MG63 (cell line): ENCODE measurements around the gene SORBS1. TPM values are rescaled to one million over a fixed set of nuclear protein-coding genes. Genes with fewer than 3 reads are reported as not detected.
"Not testable (repeated sequence)": the region's sequence is repeated elsewhere in the genome, so short reads cannot be mapped to it uniquely, and the experiment has no call there.

Experiments used
- DNase-seq: peaks from one replicate; pipeline ENCODE4 v3.0.0-alpha.2; 2020
- H3K27me3 ChIP-seq: fragments of 250-450 bp; sonication (Bioruptor Pico); 2 replicates; pipeline ENCODE4 v1.5.1; 2020; ENCODE audit warnings: mild to moderate bottlenecking, moderate library complexity
- H3K36me3 ChIP-seq: fragments of 250-450 bp; sonication (Bioruptor Pico); 2 replicates; pipeline ENCODE4 v1.5.1; 2020; ENCODE audit warnings: mild to moderate bottlenecking, moderate library complexity
- H3K4me3 ChIP-seq: fragments of 250-450 bp; sonication (Bioruptor Pico); 2 replicates; pipeline ENCODE4 v1.5.1; 2020; ENCODE audit warnings: mild to moderate bottlenecking, moderate library complexity
- H3K9me3 ChIP-seq: fragments of 250-450 bp; sonication (Bioruptor Pico); 2 replicates; pipeline ENCODE4 v1.5.1; 2020; ENCODE audit warnings: mild to moderate bottlenecking, moderate library complexity
- total RNA-seq: library from RNA; depleted of rRNA; stranded (reverse); fragments of >200 nt; shearing (Covaris generic); gene quantifications from 2 replicates; pipeline ENCODE4 v1.2.3, GENCODE V29; 2014; ENCODE audit warnings: low replicate concordance

The SORBS1 gene
- total RNA-seq, 1 experiment from 2014 or later = 0.03 TPM

DNA sequence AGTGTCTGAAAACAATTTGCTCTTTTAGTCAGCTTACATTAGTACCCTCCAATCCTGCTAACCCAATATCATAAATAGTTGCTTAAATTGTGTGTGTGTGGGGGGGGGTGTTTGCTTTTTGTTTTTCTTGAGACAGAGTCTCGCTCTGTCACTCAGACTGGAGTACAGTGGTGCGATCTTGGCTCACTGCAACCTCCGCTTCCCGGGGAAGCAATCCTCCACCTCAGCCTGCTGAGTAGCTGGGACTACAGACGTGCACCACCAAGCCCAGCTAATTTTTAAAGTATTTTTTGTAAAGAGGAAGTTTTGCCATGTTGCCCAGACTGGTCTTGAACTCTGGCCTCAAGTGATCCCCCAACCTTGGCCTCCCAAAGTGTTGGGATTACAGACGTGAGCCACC, 196.8 kb downstream of the SORBS1 start:
- Histone ChIP-seq H3K4me3 (no peak overlapping the region), H3K36me3 (no peaks in the 10 kb centered on the region), H3K27me3 (peaks cover 2% of the 10 kb centered on the region; the same call in 1 of the 2 replicates), H3K9me3 (no peaks in the 10 kb centered on the region)
- DNase-seq = no peak

DNA sequence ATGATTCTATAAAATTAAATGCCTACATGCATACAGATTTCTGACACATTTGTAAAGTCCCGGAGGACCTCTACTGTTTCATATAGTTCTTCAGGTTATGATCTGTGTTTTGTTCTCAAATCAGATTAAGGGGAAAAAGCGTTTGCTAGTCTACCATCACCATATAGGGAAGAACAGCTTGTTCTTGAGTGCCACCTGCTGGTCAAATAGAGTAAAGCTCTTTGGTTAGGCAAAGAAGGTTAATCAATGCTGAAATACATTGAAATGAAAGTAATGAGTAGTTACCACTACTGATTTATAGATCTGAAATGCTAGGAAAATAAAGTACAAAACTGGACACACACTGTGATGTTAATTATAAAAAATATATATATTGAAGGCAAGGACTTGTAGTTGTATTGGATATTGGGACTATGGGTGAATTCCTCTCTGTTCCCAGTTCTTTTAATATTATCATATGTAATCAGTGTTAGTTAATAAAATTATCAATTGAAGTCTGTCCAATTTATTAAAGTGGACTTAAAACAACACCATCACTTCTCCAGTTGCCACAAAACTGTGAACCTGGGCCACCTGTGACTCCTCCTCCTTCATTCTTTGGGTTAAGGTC, 197.8 kb downstream of the SORBS1 start:
- no peak for DNase-seq
- peaks cover 2% of the 10 kb centered on the region; the same call in 1 of the 2 replicates for H3K27me3 ChIP-seq
- H3K36me3 ChIP-seq = no peaks in the 10 kb centered on the region
- H3K4me3 ChIP-seq = no peak overlapping the region
- no peaks in the 10 kb centered on the region for H3K9me3 ChIP-seq

DNA sequence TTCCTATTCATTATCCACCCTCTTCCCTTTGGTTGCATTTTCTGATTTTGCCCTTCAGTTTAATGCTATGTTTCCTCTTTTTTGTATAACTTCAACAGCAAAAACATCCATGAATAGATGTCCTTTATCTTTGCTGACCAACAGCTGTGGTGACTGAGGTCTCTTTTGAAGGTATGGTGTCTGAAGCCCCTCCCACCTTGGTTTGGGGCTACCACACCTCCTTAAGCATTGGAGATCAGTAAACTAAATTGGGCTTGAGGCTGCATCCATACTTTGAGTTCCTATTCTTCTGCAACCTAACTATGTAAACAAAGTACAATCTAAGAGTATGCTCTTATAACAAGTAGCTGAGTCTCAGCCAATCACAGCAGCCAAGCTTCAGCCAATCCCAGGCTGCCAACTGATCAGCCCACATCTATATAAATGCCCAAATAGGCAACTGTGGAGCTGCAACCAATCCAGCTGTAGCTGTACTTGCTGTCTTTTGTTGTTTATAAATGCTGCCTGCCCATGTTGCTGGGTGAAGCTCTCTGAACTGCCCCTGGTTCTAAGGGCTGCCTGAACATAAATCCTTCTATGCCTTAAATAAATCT, 201.0 kb downstream of the SORBS1 start:
- Histone ChIP-seq H3K9me3 (no peaks in the 10 kb centered on the region), H3K36me3 (no peaks in the 10 kb centered on the region), H3K4me3 (no peak overlapping the region), H3K27me3 (0 out of 2 replicates have a peak, but pooled peaks cover 2% of the 10 kb centered on the region)
- DNase-seq = peak; percentile 50

DNA sequence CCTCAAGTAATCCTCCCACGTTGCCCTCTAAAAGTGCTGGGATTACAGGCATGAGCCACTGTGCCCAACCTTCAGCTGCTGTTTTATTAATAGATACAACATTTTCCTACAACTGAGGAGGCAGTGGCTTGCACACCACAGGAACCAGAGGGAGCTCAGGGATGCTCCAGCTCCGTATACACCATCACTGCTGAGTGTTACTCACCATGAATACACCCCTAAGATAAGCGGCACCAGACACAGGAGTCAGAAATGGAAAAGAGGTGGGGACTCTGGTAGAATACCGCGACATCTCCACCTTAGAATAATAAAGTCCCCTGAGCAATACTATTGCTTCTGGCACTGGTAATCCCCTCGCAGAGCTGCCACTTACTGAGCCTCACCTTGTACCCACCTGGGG, 201.7 kb downstream of the SORBS1 start:
- H3K4me3 ChIP-seq = no peak overlapping the region
- 0 out of 2 replicates have a peak, but pooled peaks cover 2% of the 10 kb centered on the region for H3K27me3 ChIP-seq
- DNase-seq = no peak
- no peaks in the 10 kb centered on the region for H3K9me3 ChIP-seq
- H3K36me3 ChIP-seq = no peaks in the 10 kb centered on the region

DNA sequence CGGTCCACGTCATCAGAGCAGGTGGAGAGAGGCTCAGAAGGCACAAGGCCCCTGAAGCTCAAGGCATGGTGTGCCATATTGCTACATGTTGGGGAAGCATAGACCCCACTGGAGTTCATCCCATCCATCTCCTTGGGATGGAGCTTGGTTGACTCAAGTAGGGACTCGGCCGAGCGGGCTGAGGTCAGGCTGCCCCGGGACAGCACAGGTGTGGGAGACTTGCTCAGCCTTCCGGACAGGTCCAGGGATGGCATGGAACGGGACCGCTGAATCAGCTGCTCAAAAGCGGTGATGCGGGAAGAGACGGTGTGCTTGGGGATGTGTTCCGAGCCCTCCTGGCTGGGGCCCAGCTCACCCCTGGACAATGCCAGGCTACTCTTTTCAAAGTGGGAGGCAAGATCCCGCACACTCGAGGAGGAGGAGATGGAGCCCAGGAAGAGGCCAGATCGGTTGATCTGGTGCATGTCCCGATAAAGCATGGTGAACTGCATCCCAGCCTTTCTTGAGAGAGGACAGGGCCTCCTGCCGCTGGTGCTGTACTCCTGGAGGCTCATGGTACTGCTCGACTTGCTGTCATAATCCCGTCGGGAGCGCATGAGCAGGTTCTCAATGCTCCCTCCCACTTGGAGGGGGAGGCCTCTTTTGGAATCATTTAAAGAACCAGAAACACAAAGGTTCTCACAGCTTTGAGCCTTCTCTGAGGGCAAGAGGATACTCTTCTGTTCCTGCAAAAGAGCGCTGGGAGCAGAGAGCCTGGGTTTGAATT, 204.8 kb downstream of the SORBS1 start:
- DNase-seq = no peak
- Histone ChIP-seq H3K9me3 (no peaks in the 10 kb centered on the region), H3K27me3 (no peaks in the 10 kb centered on the region), H3K4me3 (no peak overlapping the region), H3K36me3 (no peaks in the 10 kb centered on the region)

DNA sequence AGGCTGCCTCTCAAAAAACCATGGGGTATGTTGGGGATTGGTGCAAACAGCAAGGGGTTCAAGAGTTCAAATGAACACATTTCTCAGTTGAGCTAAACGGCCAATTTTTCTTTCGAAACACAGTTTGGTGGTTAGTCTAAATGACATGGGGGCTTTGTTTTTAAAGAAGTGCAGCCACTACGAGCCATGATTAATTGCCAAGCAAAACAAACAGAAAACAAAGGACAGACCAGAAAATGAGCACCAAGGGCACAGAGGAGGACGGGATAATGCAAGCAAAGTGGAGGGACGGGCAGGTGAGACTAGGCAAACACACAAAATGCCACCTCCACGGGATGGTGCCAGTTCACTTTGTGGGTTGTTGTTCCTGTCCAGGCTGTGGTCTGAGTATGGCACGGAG, 205.9 kb downstream of the SORBS1 start:
- Histone ChIP-seq H3K27me3 (no peaks in the 10 kb centered on the region), H3K36me3 (no peaks in the 10 kb centered on the region), H3K9me3 (no peaks in the 10 kb centered on the region), H3K4me3 (no peak overlapping the region)
- no peak for DNase-seq

DNA sequence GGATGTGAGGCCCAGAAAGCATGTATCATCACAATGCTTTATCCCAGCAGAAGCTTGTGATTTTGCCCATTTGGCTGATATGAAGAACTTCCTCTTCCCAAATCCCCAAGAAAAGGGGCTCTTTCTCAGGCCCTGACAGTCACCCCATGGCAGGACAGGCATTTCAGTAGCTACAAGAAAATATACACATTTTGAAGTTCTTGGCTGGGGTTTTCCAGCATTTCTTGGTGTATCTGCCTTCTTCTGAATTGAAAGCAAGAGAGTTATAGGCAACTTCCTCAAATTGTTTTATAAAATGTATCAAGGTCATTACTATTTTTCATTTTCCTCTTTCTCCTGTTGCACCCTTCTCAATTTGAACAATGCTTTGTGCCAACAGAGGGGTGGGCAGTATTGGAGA, 207.1 kb downstream of the SORBS1 start:
- Histone ChIP-seq H3K9me3 (no peaks in the 10 kb centered on the region), H3K36me3 (no peaks in the 10 kb centered on the region), H3K27me3 (no peaks in the 10 kb centered on the region), H3K4me3 (no peak overlapping the region)
- DNase-seq = no peak

DNA sequence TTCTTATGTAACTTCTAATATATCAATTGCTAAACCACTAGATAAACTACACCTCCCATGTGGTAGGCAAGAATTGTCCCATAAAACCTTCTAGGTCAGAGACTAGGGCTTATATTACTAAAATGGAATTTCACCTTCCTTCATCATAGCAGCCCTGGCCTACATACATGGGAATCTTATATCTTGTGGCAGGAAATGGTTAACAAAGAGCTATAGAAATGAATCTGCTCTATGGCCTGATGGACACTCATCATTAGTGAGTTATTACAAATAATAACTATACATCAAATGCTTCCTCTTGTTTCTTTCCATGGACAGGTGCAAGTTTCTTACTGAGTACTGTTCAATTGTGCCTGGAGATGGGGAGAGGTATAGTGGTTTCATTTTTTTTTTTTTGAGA, 208.0 kb downstream of the SORBS1 start:
- no peaks in the 10 kb centered on the region for H3K36me3 ChIP-seq
- no peaks in the 10 kb centered on the region for H3K9me3 ChIP-seq
- no peak for DNase-seq
- no peaks in the 10 kb centered on the region for H3K27me3 ChIP-seq
- H3K4me3 ChIP-seq = no peak overlapping the region

DNA sequence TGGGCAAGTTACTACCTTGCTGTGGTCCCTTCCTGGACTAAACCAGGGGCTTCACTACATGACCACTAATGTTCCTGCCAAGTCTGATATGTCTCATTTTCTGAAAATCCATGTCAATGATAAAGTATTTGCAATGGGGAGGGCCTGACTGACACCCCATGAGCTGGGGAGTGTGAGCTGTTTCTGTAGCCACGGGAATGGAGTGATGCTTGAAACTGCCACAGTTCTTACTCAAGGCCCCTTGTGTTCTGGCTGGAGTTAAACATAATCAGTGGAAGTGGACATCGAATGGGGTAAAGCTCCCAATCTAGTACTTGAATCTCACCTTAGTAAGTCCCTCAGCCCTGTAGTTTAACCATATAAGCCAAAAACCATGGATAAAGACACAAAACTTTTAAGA, 208.5 kb downstream of the SORBS1 start:
- DNase-seq = no peak
- Histone ChIP-seq H3K9me3 (no peaks in the 10 kb centered on the region), H3K4me3 (no peak overlapping the region), H3K27me3 (no peaks in the 10 kb centered on the region), H3K36me3 (no peaks in the 10 kb centered on the region)

DNA sequence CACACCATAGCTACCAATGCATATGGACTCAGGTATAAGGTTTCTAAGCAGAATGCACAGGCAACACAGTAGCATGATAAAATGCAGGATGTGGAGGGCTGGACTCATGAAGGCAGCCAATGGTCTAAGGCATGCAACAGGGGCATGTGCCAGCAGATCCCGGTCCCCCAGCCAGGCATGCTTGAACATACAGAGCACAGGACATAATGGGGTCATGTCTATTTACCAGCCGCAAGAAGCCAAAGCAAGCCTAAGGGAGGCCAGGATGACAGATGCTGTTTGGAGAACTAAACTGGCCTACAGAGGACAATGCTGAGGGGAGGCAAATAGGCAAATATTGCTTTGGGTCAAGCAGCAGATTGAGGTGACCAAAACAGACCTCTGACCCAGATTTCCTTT, 210.3 kb downstream of the SORBS1 start:
- no peak overlapping the region for H3K4me3 ChIP-seq
- no peaks in the 10 kb centered on the region for H3K36me3 ChIP-seq

DNA sequence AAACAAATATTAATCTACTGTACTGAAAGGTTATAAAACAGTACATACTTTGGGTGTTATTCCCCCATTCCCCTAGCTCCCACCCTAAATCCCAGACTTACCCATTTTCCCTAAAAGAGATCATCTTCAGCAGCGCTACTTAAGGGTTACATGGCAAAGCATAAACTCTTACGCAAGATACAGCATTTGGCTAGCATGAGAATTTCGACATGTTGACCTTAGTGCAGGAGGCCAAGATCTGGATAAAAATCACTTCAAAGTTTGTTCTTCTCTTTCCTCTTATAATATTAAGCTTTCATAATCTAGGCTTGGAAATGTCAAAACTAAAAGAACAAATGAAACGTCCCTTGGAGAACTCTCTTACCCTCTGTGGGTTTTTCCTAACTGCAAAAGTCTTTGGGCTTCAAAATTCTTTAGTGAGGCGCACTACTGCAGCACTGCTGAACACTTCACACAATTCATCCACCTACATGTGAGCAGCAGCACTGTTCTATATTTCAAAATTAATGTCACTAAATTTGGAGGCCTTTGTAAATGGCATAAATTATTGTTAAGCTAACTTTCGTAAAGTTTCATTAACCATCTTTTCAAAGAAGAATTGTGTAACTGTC, 210.8 kb downstream of the SORBS1 start:
- H3K9me3 ChIP-seq = no peaks in the 10 kb centered on the region
- no peaks in the 10 kb centered on the region for H3K36me3 ChIP-seq
- H3K27me3 ChIP-seq = no peaks in the 10 kb centered on the region
- no peak overlapping the region for H3K4me3 ChIP-seq
- no peak for DNase-seq

More for the DNA sequence above, 210.3 kb downstream of the SORBS1 start:
- no peaks in the 10 kb centered on the region for H3K9me3 ChIP-seq
- no peak for DNase-seq
- H3K27me3 ChIP-seq = no peaks in the 10 kb centered on the region

DNA sequence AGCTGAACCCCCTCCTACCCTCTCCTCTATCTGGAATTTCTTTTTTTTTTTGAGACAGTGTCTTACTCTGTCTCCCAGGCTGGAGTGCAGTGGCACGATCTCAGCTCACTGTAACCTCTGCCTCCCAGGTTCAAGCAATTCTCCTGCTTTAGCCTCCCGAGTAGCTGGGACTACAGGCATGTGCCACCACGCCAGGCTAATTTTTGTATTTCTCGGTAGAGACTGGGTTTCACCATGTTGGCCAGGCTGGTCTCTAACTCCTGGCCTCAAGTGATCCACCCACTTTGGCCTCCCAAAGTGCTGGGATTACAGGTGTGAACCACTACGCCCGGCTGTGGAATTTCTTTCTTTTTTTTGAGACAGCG, 213.8 kb downstream of the SORBS1 start:
- H3K4me3 ChIP-seq, H3K36me3 ChIP-seq, H3K9me3 ChIP-seq, H3K27me3 ChIP-seq, DNase-seq: not testable (repeated sequence)

DNA sequence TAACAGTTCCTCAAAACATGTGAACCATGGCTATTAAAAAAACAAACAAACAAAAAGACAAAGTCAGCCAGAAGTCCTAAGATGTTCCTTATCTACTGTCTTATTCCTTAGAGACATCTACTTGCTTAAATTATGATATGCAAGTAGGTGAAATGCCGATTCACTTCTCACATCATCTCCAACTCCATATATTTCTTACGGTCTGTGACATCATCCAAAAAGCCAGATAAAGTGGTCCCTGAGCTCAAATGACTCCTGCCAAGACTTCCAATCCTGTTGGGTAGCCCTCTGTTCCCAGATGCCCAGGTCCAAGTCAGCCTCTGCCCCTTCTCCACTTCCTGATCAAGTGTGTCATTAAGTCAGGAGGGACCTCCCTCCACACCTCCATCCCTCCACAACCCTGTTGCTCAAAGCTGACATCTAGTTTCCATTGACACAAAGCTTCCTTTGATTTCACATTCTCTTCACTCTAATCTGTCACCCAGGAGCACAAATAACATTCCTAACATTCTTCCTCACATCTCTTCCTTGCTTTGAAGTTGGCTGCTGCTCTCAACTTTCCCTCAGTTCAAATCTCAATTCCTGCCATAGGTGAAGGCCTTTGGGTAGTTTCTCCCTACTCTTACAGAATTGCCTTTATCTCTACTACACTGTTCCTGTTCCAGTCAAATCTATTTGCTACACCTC, 214.3 kb downstream of the SORBS1 start:
- H3K4me3 ChIP-seq = no peak overlapping the region
- DNase-seq = no peak
- no peaks in the 10 kb centered on the region for H3K9me3 ChIP-seq

DNA sequence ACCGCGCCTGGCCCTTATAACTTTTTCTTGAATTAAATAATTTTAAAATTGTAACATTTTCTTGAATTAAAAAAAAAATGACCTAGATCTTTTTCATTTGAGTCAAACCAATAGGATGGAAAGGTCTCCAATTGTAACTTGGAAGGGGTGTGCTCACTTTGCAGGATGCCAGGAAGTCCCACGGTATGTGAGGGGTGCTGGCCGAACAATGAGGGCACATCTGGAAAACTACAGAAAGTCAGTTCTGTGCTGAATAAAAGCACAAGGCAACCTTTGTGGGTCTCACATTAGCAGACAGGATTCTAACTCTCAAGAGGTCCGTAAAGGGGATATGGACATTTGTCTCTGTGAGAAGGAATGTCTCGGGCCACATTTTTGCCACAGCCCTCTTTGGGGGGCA, 217.6 kb downstream of the SORBS1 start:
- no peak for DNase-seq
- no peaks in the 10 kb centered on the region for H3K36me3 ChIP-seq
- no peaks in the 10 kb centered on the region for H3K9me3 ChIP-seq
- no peaks in the 10 kb centered on the region for H3K27me3 ChIP-seq
- H3K4me3 ChIP-seq = no peak overlapping the region

More for the DNA sequence above, 214.3 kb downstream of the SORBS1 start:
- Histone ChIP-seq H3K27me3 (no peaks in the 10 kb centered on the region), H3K36me3 (no peaks in the 10 kb centered on the region)

DNA sequence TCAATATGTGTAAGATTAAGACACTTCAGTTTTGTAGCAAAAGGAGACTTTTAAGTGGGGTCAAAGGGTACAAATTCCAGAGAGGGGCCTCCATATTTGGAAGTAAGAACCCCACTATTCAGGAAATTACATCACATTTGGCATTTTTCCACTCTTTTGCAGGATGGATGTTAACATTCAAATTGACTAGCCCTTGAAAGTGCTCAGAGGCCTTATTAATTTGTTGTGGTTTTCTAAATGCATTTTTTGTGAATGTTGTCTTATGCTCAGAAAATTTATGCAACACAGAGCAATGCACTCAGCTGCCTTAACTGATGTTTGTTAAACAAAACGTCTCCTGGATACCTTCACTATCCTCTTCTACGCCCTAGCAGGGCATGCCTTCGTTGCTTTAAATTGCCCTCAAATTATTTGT, 219.4 kb downstream of the SORBS1 start:
- no peak for DNase-seq
- H3K36me3 ChIP-seq = no peaks in the 10 kb centered on the region
- H3K27me3 ChIP-seq = no peaks in the 10 kb centered on the region

DNA sequence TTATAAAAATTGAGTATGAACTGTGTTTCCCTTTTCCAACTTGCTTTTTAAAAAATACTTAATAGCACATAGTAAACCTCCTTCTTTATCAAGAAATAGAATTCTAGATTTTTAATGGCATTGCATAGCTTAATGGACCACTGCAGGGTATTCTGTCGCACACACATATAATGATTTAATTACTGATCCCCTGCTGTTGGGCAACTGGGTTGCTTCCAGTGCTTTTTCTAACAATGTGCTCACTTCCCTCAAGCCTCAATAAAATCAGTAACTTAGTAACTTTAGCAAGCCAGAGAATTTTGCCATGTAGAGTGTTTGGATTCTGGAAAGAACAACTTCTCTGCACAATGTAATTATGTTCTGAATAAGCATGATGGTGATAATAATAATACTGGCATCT, 221.3 kb downstream of the SORBS1 start:
- Histone ChIP-seq H3K27me3 (no peaks in the 10 kb centered on the region), H3K4me3 (no peak overlapping the region), H3K36me3 (no peaks in the 10 kb centered on the region), H3K9me3 (no peaks in the 10 kb centered on the region)
- no peak for DNase-seq

More for the DNA sequence above, 219.4 kb downstream of the SORBS1 start:
- no peaks in the 10 kb centered on the region for H3K9me3 ChIP-seq
- H3K4me3 ChIP-seq = no peak overlapping the region
